K562 (cell line): ENCODE measurements around the gene ZCWPW1. TPM values are rescaled to one million over a fixed set of nuclear protein-coding genes. Genes with fewer than 3 reads are reported as not detected.
A peak's percentile ranks its signal among the peaks of the same experiment; 100 is the strongest.

Experiments used
- HNRNPLL ChIP-seq: fragments of 200-400 bp; formaldehyde crosslinking; IDR thresholded peaks from 2 replicates; pipeline ENCODE4 v1.6.1; 2017; ENCODE audit warnings: low read length, low read depth, mild to moderate bottlenecking; ENCODE audit not compliant: poor library complexity, severe bottlenecking
- L3MBTL2 ChIP-seq: fragments of 450-650 bp; IDR thresholded peaks from 2 replicates; pipeline ENCODE4 v1.6.1; 2016; ENCODE audit warnings: mild to moderate bottlenecking, moderate library complexity
- PHTF2 ChIP-seq: fragments of 250-450 bp; sonication (Bioruptor Pico); IDR thresholded peaks from 2 replicates; pipeline ENCODE4 v1.5.0; 2021; ENCODE audit warnings: mild to moderate bottlenecking
- RBM25 ChIP-seq: fragments of 200-400 bp; formaldehyde crosslinking; IDR thresholded peaks from 2 replicates; pipeline ENCODE4 v1.6.1; 2018; ENCODE audit warnings: low read length, low read depth, moderate library complexity; ENCODE audit not compliant: severe bottlenecking
- TFAM ChIP-seq: fragments of 250-450 bp; sonication (Bioruptor Pico); conservative IDR thresholded peaks from 2 replicates; pipeline ENCODE4 v1.5.0; 2021; ENCODE audit warnings: mild to moderate bottlenecking, moderate library complexity
- polyA plus RNA-seq, 8 experiments: library from polyadenylated mRNA; depleted of rRNA in 4 of 8; stranded (reverse) in 5 of 8; unstranded in 3 of 8; fragments of >200 nt; fragmentation: Nextera tagmentation in 2 of 8; fragmentation: Illumina TruSeq in 1 of 8; extraction: Ambion mirVana in 2 of 8; extraction: Trizol in 1 of 8; gene quantifications; 2 replicates each; pipeline versions ENCODE4 v1.2.1 to v1.2.3, GENCODE V29; 2011 to 2014; ENCODE audit warnings: inconsistent platforms in 1 of 8, missing spikeins in 1 of 8
- total RNA-seq, 7 experiments: library from RNA; depleted of rRNA in 6 of 7; stranded (reverse); fragments of >200 nt in 6 of 7; fragmentation: Illumina TruSeq in 2 of 7; extraction: Trizol in 2 of 7; gene quantifications; 2 replicates each; pipeline versions ENCODE4 v1.2.1 to v1.2.3, GENCODE V29; 2011 to 2021; ENCODE audit warnings: low replicate concordance in 1 of 7
- TF ChIP-seq, protein P1 (sequence below): fragments of 450-650 bp; IDR thresholded peaks from 2 replicates; pipeline ENCODE4 v1.6.1; 2016; ENCODE audit warnings: mild to moderate bottlenecking, moderate library complexity
- TF ChIP-seq, protein P2 (sequence below), 2 experiments: fragments of 200-800 bp in 1 of 2; sonication (Bioruptor generic) in 1 of 2; sonication (generic) in 1 of 2; formaldehyde crosslinking in 1 of 2; IDR thresholded peaks in 1 of 2; conservative IDR thresholded peaks in 1 of 2; 2 replicates each; pipeline versions ENCODE4 v1.5.0 to v1.6.1; 2016 to 2020; ENCODE audit warnings: missing compliant biosample characterization in 1 of 2, missing genetic modification characterization in 1 of 2, missing genetic modification reagents in 1 of 2
- TF ChIP-seq, protein P3 (sequence below): IDR thresholded peaks from 2 replicates; pipeline ENCODE4 v1.6.1; 2014; ENCODE audit warnings: antibody characterized with exemption

ZCWPW1 gene
- total and polyA plus RNA-seq, 9 of the 15 experiments (the other 6 are each of a cell fraction or from before 2014, with no cell fraction given) = 0.18 to 1.7 (median 1.2) TPM

DNA sequence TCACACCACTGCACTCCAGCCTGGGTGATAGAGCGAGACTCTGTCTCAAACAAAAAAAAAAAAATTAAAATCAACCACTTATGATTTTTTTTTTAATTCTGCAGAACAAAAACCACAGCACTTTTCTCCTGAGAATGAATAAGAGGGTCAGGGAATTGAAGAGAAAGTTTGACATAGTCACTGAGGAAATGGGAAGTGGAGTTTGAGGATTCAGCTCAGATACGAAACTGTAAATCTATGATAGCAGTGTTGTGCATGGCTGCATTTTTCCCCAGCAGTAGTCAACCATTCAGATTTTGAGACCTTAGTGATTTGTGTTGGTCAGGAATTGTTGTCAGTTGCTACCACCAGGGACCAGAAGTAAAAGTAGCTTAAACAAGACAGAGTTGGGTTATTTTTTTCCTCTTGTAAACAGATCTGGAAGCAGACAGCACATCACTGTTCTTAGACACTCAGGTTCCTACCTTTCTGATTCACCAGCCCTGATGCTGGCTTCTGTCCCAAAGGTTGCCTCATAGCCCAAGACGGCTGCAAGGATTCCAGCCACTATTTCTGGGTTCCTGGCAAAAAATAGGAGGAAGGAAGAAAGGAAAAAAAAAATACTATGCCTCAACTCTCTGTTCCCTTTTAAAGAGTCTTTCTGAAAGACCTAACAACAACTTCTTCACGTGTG lies 35.1 kb downstream of the ZCWPW1 start (continued):
- TF ChIP-seq, protein P1, sequence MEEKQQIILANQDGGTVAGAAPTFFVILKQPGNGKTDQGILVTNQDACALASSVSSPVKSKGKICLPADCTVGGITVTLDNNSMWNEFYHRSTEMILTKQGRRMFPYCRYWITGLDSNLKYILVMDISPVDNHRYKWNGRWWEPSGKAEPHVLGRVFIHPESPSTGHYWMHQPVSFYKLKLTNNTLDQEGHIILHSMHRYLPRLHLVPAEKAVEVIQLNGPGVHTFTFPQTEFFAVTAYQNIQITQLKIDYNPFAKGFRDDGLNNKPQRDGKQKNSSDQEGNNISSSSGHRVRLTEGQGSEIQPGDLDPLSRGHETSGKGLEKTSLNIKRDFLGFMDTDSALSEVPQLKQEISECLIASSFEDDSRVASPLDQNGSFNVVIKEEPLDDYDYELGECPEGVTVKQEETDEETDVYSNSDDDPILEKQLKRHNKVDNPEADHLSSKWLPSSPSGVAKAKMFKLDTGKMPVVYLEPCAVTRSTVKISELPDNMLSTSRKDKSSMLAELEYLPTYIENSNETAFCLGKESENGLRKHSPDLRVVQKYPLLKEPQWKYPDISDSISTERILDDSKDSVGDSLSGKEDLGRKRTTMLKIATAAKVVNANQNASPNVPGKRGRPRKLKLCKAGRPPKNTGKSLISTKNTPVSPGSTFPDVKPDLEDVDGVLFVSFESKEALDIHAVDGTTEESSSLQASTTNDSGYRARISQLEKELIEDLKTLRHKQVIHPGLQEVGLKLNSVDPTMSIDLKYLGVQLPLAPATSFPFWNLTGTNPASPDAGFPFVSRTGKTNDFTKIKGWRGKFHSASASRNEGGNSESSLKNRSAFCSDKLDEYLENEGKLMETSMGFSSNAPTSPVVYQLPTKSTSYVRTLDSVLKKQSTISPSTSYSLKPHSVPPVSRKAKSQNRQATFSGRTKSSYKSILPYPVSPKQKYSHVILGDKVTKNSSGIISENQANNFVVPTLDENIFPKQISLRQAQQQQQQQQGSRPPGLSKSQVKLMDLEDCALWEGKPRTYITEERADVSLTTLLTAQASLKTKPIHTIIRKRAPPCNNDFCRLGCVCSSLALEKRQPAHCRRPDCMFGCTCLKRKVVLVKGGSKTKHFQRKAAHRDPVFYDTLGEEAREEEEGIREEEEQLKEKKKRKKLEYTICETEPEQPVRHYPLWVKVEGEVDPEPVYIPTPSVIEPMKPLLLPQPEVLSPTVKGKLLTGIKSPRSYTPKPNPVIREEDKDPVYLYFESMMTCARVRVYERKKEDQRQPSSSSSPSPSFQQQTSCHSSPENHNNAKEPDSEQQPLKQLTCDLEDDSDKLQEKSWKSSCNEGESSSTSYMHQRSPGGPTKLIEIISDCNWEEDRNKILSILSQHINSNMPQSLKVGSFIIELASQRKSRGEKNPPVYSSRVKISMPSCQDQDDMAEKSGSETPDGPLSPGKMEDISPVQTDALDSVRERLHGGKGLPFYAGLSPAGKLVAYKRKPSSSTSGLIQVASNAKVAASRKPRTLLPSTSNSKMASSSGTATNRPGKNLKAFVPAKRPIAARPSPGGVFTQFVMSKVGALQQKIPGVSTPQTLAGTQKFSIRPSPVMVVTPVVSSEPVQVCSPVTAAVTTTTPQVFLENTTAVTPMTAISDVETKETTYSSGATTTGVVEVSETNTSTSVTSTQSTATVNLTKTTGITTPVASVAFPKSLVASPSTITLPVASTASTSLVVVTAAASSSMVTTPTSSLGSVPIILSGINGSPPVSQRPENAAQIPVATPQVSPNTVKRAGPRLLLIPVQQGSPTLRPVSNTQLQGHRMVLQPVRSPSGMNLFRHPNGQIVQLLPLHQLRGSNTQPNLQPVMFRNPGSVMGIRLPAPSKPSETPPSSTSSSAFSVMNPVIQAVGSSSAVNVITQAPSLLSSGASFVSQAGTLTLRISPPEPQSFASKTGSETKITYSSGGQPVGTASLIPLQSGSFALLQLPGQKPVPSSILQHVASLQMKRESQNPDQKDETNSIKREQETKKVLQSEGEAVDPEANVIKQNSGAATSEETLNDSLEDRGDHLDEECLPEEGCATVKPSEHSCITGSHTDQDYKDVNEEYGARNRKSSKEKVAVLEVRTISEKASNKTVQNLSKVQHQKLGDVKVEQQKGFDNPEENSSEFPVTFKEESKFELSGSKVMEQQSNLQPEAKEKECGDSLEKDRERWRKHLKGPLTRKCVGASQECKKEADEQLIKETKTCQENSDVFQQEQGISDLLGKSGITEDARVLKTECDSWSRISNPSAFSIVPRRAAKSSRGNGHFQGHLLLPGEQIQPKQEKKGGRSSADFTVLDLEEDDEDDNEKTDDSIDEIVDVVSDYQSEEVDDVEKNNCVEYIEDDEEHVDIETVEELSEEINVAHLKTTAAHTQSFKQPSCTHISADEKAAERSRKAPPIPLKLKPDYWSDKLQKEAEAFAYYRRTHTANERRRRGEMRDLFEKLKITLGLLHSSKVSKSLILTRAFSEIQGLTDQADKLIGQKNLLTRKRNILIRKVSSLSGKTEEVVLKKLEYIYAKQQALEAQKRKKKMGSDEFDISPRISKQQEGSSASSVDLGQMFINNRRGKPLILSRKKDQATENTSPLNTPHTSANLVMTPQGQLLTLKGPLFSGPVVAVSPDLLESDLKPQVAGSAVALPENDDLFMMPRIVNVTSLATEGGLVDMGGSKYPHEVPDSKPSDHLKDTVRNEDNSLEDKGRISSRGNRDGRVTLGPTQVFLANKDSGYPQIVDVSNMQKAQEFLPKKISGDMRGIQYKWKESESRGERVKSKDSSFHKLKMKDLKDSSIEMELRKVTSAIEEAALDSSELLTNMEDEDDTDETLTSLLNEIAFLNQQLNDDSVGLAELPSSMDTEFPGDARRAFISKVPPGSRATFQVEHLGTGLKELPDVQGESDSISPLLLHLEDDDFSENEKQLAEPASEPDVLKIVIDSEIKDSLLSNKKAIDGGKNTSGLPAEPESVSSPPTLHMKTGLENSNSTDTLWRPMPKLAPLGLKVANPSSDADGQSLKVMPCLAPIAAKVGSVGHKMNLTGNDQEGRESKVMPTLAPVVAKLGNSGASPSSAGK = no peak
- TF ChIP-seq L3MBTL2 = no peak
- peak; percentile 93 for TF ChIP-seq RBM25
- no peak for TF ChIP-seq HNRNPLL
- TF ChIP-seq TFAM = no peak
- TF ChIP-seq, protein P2, sequence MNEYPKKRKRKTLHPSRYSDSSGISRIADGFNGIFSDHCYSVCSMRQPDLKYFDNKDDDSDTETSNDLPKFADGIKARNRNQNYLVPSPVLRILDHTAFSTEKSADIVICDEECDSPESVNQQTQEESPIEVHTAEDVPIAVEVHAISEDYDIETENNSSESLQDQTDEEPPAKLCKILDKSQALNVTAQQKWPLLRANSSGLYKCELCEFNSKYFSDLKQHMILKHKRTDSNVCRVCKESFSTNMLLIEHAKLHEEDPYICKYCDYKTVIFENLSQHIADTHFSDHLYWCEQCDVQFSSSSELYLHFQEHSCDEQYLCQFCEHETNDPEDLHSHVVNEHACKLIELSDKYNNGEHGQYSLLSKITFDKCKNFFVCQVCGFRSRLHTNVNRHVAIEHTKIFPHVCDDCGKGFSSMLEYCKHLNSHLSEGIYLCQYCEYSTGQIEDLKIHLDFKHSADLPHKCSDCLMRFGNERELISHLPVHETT (CRISPR knock-in tag; conservative IDR thresholded peaks at IDR 0.05 in 1 of 2, IDR thresholded peaks at IDR 0.05 in 1 of 2) = no peak
- no peak for TF ChIP-seq PHTF2 (CRISPR knock-in tag)
- TF ChIP-seq, protein P3, sequence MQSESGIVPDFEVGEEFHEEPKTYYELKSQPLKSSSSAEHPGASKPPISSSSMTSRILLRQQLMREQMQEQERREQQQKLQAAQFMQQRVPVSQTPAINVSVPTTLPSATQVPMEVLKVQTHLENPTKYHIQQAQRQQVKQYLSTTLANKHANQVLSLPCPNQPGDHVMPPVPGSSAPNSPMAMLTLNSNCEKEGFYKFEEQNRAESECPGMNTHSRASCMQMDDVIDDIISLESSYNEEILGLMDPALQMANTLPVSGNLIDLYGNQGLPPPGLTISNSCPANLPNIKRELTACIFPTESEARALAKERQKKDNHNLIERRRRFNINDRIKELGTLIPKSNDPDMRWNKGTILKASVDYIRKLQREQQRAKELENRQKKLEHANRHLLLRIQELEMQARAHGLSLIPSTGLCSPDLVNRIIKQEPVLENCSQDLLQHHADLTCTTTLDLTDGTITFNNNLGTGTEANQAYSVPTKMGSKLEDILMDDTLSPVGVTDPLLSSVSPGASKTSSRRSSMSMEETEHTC = no peak
- TF ChIP-seq, all 486 proteins: peak for 3
